Vagina (tissue), 2 donors: ENCODE data around the gene CADPS2.

Experiments used
- POLR2A ChIP-seq, 2 donors: fragments of 450-650 bp; IDR thresholded peaks; one replicate each; pipeline ENCODE4 v1.6.1; 2017; ENCODE audit warnings: antibody characterized with exemption in 2 of 2, mild to moderate bottlenecking in 2 of 2, moderate library complexity in 2 of 2
- POLR2AphosphoS5 ChIP-seq, 2 donors: sonication (generic); formaldehyde crosslinking; IDR thresholded peaks; one replicate each; pipeline ENCODE4 v1.9.0; 2017; ENCODE audit warnings: antibody characterized with exemption in 2 of 2, mild to moderate bottlenecking in 2 of 2, low read depth in 1 of 2; ENCODE audit not compliant: insufficient read depth in 1 of 2
- TF ChIP-seq, protein P1 (sequence below), 3 experiments: fragments of 450-650 bp in 2 of 3; fragments of 200-600 bp in 1 of 3; sonication (generic) in 1 of 3; IDR thresholded peaks; one replicate each; pipeline ENCODE4 v1.5.1; 2017 to 2019; ENCODE audit warnings: antibody characterized with exemption in 3 of 3, mild to moderate bottlenecking in 2 of 3, moderate library complexity in 2 of 3

- TF ChIP-seq, protein P1, sequence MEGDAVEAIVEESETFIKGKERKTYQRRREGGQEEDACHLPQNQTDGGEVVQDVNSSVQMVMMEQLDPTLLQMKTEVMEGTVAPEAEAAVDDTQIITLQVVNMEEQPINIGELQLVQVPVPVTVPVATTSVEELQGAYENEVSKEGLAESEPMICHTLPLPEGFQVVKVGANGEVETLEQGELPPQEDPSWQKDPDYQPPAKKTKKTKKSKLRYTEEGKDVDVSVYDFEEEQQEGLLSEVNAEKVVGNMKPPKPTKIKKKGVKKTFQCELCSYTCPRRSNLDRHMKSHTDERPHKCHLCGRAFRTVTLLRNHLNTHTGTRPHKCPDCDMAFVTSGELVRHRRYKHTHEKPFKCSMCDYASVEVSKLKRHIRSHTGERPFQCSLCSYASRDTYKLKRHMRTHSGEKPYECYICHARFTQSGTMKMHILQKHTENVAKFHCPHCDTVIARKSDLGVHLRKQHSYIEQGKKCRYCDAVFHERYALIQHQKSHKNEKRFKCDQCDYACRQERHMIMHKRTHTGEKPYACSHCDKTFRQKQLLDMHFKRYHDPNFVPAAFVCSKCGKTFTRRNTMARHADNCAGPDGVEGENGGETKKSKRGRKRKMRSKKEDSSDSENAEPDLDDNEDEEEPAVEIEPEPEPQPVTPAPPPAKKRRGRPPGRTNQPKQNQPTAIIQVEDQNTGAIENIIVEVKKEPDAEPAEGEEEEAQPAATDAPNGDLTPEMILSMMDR (IDR thresholded peaks at IDR 0.05) = no peak
- TF ChIP-seq POLR2A (IDR thresholded peaks at IDR 0.05) (no peak), POLR2AphosphoS5 (IDR thresholded peaks at IDR 0.05; ENCODE audit: insufficient read depth in 1 of 2, low read depth in 1 of 2) (no peak)
These were observed 313.6 kb downstream of the CADPS2 start for GRCh38 chr7:122572706-122573105.
